Measurements from ENCODE around the gene ACOT7.
A peak's percentile ranks its signal among the peaks of the same experiment; 100 is the strongest.
"Not testable (repeated sequence)": the region's sequence is repeated elsewhere in the genome, so short reads cannot be mapped to it uniquely, and the experiment has no call there.

ACOT7 gene, protein sequence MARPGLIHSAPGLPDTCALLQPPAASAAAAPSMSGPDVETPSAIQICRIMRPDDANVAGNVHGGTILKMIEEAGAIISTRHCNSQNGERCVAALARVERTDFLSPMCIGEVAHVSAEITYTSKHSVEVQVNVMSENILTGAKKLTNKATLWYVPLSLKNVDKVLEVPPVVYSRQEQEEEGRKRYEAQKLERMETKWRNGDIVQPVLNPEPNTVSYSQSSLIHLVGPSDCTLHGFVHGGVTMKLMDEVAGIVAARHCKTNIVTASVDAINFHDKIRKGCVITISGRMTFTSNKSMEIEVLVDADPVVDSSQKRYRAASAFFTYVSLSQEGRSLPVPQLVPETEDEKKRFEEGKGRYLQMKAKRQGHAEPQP

DNA sequence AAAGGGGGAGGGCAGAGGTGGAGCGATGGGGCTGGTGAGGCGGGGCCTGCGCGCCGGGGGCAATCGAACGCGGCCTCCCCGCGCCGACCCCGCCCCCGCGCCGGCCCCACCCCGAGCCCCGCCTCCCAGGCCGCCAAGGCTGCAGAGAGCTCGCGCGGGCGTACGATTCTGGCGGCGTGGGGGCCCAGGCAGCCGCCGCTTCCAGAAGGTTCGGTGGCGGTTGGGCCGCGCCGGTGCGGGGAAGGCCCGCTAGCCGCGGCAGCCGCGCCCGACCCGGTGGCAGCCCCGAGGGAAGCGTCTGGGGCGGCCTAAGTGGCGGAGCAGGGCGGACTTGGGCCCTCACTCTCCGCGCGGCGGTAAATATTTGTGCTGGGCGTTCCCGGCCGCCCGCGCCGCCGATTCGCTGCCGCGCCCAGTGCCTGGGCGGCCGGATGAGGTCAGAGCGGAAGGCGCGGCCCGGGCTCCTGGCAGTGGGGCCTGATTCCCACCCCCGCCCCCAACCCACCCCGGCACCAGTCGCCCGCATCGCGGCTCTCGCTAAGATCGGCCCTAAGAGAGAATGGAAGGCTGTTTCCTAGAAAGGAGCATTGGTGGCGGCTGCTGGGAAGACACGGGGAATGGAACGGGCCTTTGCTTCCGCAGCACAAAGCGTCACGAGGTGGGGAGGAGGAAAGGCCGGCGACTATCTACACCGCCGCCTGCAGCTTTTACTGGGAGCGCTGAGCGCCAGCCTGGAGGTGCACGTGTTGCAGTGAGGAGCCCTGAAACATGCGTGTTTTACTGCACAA lies at the start of gene ACOT7:
Gene ACOT7 (minus strand): TSS at position 368 of the 788 bp plus-strand sequence. CDS start 368 bp downstream, outside the sequence.
- TF ChIP-seq, protein P1, sequence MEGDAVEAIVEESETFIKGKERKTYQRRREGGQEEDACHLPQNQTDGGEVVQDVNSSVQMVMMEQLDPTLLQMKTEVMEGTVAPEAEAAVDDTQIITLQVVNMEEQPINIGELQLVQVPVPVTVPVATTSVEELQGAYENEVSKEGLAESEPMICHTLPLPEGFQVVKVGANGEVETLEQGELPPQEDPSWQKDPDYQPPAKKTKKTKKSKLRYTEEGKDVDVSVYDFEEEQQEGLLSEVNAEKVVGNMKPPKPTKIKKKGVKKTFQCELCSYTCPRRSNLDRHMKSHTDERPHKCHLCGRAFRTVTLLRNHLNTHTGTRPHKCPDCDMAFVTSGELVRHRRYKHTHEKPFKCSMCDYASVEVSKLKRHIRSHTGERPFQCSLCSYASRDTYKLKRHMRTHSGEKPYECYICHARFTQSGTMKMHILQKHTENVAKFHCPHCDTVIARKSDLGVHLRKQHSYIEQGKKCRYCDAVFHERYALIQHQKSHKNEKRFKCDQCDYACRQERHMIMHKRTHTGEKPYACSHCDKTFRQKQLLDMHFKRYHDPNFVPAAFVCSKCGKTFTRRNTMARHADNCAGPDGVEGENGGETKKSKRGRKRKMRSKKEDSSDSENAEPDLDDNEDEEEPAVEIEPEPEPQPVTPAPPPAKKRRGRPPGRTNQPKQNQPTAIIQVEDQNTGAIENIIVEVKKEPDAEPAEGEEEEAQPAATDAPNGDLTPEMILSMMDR (IDR thresholded peaks at IDR 0.05; ENCODE audit: extremely low read depth, missing control alignments) = no peak
- peak; percentile 99 for DNase-seq (ENCODE audit: low spot score)

DNA sequence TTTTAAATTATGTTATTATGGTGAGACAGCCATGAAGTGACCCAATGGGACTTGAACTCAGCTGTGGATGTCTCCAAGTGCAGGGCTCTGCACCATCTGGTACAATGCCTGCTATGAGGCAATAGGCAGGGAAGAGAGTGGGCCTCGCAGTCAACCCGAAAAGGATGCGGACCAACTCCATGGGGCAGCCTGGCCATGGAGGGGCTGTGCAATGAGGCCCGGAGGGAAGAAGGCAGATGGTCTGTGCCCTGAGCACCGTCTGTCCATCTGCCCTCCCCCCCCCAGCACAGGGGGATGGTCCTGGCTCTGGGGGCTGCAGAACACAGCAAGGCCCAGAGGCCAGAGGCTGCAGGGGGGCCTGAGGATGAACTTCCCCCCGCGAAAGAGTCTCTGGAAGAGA lies 48.0 kb upstream of the ACOT7 start:
- DNase-seq (ENCODE audit: low spot score) = no peak
- TF ChIP-seq, protein P1 (IDR thresholded peaks at IDR 0.05; ENCODE audit: extremely low read depth, missing control alignments) = no peak

DNA sequence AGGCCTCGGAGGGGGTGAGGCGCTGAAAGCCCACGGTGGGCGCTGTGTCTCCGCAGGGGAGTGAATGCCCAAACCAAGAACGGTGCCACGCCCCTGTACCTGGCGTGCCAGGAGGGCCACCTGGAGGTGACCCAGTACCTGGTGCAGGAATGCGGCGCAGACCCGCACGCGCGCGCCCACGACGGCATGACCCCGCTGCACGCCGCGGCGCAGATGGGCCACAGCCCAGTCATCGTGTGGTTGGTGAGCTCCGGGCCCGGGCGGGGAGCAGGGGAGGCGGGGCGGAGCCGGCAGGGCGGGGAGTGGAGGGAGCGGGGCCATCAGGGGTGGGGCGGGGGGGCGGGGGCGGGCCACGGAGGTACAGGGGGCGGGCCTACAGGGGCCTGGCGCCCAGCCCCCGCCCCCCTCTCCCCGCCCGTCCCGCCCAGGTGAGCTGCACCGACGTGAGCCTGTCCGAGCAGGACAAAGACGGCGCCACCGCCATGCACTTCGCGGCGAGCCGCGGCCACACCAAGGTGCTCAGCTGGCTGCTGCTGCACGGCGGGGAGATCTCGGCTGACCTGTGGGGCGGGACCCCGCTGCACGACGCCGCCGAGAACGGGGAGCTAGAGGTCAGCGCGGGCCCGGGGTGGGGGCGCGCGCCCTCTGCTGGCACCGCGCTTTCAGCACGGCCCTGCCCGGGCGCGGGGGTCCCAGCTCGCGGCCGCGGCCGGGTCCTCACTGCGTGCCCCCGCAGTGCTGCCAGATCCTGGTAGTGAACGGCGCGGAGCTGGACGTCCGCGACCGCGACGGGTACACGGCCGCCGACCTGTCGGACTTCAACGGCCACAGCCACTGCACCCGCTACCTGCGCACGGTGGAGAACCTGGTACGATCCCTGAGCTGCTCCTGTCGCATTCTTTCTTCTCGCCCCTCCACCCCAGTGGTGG lies 46.9 kb upstream of the ACOT7 start:
- TF ChIP-seq, protein P1 (IDR thresholded peaks at IDR 0.05; ENCODE audit: extremely low read depth, missing control alignments) = peak; percentile 11
- DNase-seq (ENCODE audit: low spot score) = peak; percentile 79

DNA sequence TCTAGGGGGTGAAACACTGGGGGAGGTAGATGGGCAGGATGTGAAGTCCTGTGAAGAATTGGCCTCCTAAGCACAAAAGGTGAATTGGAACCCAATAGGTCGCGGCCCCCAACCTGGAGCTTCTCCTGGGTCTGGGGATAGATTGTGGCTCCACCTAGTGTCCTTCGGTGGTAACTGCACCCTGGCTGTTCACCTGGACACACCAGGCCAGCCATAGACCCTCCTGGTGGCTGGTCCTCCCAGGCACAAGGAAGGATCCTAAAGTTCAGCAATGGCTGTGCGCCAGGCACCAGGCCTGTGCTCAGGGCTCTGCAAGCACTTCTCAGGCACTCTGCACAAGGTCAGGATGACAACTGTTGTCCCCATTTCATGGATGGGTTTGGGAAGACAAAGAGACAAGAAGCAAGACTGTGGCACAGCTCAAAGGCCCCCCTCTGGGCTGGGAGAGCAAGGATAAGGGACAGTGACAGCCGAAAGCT lies 44.5 kb upstream of the ACOT7 start:
- TF ChIP-seq, protein P1 (IDR thresholded peaks at IDR 0.05; ENCODE audit: extremely low read depth, missing control alignments) = peak; percentile 77

DNA sequence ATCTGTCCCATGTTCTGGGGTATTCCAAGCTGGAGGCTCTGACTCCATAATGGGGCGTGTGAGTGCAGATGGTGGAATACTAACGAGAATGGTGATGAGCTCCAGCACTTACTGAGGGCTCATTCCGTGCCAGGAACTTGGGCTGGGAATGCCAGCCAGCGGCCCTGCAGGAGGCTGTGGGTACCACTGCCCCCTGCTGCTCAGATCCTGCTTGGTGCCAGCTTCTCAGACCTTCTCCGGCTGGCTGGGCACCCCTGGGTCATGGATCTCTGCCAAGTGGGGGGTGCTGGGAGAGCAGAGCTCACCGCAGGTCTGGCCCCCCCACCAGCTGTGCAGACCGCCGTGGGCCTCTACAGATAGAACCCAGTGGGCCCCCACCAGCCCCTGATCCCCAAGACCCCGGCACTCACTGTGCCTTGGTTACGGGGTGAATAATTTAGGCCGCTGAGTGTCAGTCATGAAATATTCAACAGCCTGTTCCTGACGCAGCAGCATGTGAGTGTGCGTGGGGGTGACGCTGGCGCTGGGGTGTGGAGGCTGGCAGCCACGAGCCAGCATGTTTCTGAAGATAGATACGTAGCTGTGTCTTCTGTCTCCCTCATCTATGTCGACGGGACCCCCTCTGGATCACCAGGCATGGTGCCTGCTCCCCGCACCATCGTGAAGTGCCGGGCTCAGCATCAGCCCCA lies 43.6 kb upstream of the ACOT7 start:
- DNase-seq (ENCODE audit: low spot score) = not testable (repeated sequence)

More for the DNA sequence above, 44.5 kb upstream of the ACOT7 start:
- peak; percentile 90 for DNase-seq (ENCODE audit: low spot score)

DNA sequence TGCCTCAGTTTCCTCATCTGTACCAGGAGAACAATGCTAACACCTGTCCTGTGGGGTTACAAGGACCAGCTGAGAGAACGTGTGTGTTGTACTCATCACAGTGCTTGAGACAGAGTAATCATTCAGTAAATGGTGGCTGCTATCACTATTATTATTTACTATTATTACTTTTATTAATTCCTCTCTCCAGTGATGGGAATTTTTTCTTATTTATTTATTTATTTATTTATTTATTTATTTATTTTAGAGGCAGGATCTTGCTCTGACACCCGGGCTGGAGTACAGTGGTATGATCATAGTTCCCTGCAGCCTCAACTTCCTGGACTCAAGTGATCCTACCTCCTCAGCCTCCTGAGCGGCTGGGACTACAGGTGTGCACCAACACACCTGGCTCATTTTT lies 42.7 kb upstream of the ACOT7 start:
- DNase-seq (ENCODE audit: low spot score) = not testable (repeated sequence)

DNA sequence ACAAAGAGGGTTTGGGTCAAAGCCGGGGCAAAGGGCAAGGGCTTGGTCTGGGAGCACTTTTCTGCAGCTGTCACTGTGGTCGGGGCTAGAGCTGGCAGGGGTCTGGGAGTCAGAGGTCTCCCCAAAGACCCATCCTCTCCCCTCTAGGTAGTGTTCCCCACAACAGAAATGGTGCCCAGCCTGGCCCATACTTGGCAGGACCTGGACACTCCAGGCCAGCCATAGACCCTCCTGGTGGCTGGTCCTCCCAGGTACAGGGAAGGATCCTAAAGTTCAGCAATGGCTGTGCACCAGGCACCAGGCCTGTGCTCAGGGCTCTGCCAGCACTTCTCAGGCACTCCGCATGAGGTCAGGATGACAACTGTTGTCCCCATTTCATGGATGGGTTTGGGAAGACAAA lies 42.0 kb upstream of the ACOT7 start:
- DNase-seq (ENCODE audit: low spot score) = no peak
- TF ChIP-seq, protein P1 (IDR thresholded peaks at IDR 0.05; ENCODE audit: extremely low read depth, missing control alignments) = no peak

Data from GM20000 (cell line).